ENCODE results near the gene KAZALD1. TPM values are rescaled to one million over a fixed set of nuclear protein-coding genes. Genes with fewer than 3 reads are reported as not detected.

The KAZALD1 gene, protein sequence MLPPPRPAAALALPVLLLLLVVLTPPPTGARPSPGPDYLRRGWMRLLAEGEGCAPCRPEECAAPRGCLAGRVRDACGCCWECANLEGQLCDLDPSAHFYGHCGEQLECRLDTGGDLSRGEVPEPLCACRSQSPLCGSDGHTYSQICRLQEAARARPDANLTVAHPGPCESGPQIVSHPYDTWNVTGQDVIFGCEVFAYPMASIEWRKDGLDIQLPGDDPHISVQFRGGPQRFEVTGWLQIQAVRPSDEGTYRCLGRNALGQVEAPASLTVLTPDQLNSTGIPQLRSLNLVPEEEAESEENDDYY
- total RNA-seq, result 0.34 and 0.47 TPM in 2 replicates

DNA sequence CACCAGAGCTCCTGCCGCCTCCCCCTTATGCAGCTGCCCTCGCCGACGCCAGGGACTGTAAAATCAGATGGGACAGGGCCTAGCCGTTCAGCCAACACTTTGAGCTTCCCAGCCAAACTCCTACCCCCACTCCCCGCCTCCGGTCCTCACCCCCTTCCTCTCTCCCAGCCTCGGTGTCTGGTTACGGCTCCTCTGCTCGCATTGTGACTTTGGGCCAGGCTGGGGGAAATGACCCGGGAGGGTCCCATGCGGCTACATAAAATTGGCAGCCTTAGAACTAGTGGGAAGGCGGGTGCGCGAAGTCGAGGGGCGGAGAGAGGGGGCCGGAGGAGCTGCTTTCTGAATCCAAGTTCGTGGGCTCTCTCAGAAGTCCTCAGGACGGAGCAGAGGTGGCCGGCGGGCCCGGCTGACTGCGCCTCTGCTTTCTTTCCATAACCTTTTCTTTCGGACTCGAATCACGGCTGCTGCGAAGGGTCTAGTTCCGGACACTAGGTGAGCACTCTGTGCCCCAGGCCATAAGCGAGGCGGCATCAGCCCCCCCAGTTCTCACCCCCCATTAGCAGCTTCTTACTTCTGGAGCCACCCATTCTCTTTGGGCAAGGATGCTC, at the start of gene KAZALD1:
Gene KAZALD1, plus strand, starts transcription at position 366 of the 608 bp plus-strand sequence. CDS start 604 bp downstream, outside the sequence.
- intact Hi-C loops (cut with micrococcal nuclease), result loop anchor here (1.0 to 10.0 kb wide), 6 partner anchors 61 to 723 kb away; partner anchors contain the start of genes DPCD, FBXW4, HIF1AN and NPM3

DNA sequence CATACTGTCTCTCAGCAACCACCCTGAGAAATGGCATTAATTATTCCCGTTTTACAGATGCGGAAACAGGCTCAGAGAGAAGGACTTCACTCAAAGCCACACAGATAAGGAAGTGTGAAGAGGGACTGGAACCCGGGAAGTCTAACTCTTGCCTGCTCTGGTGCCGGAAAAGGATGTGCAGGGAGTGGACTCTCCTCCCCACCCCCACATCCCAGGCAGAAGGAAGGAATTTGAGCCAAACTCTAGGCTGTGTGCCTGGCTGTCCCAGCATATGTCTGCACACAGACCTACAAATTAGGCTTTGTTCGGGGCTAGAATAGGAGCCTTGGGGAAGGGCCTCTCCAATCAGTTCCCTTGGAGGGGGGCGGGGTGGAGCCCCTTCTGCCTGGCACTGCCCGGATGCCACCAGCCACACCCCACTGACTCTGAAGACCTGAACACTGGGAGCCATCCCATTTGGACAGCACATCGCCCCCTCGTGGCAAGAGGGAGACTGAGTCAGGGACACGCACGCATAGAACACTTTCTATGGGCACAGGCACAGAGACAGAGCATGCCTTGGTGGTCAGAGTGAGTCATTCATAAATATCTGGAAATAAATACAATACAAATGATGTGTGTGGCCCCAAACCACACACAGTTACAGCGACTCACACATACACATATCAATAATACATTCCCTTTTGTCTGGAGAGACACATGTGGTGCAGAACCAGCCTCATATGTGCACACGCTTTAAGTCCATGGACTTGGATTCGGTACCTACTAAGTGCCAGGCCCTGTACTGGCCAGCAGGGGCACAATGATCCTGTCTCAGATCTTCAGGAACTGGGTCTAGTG, 49.0 kb upstream of the KAZALD1 start:
- intact Hi-C loops (cut with micrococcal nuclease), result loop anchor here (1.0 to 10.0 kb wide), 4 partner anchors 13 to 450 kb away; partner anchors contain the start of genes LZTS2 and SLF2

DNA sequence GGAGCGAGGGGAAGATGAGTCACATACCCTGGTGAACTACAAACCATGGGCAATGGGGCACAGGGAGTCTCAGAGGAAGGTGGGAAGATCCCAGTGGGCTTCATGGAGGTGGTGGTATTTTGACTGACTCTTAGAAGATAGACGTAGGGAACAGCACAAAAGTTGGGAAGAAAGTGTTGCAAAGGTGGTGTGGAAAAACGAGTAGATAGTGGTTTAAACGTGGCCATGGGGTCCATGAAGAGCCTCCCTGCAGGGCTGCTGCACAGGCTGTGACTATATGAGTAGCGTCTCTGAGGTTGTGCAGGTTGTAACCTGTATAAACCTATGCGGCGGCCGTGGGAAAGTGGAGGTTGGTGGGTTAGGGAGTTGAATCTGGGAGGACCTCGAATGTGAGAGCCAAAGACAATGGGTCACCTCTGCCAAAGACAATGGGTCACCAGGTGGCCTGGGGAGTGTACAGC, 48.4 kb upstream of the KAZALD1 start:
- intact Hi-C loops (cut with micrococcal nuclease), result loop anchor here (1.0 to 10.0 kb wide), 4 partner anchors 14 to 451 kb away; partner anchors contain the start of genes LZTS2 and SLF2

DNA sequence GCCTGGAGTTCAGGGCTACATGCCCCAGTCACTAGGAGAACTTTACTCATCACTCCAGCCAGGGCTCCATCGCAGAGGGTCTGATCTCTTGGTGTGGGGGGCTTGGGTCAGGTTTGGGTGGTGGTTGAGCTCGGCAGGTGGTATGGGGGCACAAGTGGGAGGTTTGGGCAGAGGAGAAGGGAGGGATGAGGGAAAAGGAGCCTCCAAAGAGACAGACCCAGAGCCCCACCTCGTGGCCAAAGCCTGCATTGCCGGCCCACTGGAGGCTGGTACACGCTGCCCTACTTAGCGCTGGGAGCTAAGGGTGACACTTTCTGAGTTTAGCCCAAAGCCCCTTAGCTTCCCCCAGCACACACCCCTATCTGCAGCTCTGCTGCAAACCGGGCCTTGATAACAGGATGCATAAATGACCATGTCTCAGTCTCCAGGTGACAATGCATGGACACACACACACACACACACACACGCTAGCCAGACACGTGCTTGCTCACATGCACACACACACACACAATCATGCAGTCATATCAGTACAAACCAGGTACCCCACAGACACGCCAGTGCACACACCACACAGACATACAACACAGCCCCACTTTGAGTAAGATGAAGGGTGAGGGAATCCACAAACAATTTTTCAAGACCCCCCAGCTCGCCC, 47.4 kb upstream of the KAZALD1 start:
- intact Hi-C loops (cut with micrococcal nuclease), result loop anchor here (1.0 to 10.0 kb wide), 4 partner anchors 17 to 340 kb away; partner anchors contain the start of genes PDZD7, SEMA4G, SFXN3 and SLF2

DNA sequence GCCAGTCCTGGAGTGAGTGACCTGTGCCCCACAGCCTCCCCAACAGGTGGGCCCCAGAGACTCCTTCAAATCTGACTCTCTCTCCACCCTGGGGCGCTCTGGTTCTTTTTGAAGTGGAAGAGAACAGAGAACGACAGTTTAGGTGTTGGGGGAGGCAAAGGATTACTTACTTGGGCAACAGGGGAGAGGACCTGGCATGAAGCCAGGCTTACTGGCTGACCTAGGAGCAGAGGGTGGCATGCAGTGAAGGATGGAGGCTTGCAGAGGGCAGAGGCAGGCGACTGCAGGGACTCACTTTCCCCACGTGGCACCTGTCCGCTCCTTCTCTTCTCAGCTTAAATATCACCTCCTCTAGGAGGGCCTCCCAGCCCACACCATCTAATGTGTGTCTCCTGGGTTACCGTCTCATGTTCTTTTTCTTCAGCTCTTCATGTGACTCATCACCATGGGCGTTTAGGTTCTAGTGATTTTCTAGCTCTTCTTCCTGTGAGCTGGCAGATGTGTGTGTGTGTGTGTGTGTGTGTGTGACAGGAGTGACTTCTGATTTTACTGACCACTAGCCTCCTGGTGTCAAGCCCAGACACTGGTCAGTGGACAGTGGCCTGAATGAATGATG, 46.7 kb upstream of the KAZALD1 start:
- intact Hi-C loops (cut with micrococcal nuclease), result loop anchor here (1.0 to 10.0 kb wide), 4 partner anchors 16 to 340 kb away; partner anchors contain the start of genes PDZD7, SEMA4G, SFXN3 and SLF2

DNA sequence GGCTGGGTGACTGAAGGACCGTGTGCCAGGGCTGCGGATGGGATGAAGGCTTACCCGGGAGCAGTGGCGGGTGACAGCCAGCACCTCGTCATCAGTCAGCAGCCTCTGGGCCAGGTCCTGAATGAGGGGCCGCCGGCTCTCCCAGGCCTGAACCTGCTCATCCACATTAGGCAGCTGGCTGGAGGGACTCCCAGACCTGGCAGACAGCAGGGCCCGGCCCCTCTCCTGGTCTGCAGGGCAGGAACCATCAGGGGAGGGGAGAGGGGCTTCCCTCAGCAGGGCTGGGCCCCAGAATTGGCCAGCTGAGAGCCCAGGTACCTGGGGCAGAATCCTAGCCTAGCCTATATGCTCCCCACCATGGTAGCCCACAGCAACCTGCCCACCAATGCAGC, 46.2 kb upstream of the KAZALD1 start:
- intact Hi-C loops (cut with micrococcal nuclease), result loop anchor here (10.0 kb wide), 1 partner anchor 341 kb away; no protein-coding TSS in a partner anchor

DNA sequence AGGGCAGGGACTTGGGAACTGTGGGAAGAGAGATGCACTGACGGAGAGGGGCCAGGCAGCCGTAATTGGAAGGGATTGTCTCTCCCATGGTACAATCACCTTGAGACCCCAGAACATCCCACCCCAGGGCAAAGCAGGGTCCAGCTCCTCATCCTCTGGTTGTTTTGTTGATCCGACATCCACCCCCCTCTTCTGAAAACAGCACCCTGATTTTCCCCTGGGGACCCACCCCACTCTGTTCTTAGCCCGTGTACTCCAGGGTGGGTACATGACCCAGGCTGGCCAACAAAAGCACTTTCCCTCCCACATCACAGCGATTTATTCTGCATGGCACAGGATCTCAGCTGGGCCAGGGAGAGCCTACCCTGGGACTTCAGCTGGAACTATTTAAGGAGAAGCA, 45.0 kb upstream of the KAZALD1 start:
- intact Hi-C loops (cut with micrococcal nuclease), result loop anchor here (10.0 kb wide), 1 partner anchor 342 kb away; no protein-coding TSS in a partner anchor

DNA sequence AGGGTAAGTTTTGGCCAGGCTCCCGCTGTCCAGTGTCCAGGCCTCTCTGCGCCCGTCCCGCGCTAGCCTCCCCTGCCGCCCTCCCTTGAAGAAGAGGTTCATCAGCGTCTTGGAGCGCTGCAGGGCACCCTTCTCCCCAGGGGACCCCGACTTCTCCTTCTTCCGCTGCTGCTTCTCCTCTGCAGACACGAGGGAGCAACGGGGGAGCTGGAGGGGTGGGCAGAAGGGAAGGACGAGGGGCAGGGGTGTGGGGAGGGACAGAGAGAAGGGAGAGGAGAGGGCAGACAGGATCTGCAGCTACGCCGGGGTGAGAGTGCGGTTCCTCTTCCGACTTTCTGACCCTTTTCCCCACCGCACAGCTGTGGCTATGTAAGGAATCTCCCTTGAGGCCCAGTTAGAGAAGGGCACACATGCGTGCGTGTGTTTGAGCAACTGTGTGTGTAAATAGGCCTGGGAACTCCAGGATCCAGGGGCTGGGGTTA, 43.6 kb upstream of the KAZALD1 start:
- intact Hi-C loops (cut with micrococcal nuclease), result loop anchor here (2.0 to 10.0 kb wide), 2 partner anchors 25 to 343 kb away; no protein-coding TSS in a partner anchor

DNA sequence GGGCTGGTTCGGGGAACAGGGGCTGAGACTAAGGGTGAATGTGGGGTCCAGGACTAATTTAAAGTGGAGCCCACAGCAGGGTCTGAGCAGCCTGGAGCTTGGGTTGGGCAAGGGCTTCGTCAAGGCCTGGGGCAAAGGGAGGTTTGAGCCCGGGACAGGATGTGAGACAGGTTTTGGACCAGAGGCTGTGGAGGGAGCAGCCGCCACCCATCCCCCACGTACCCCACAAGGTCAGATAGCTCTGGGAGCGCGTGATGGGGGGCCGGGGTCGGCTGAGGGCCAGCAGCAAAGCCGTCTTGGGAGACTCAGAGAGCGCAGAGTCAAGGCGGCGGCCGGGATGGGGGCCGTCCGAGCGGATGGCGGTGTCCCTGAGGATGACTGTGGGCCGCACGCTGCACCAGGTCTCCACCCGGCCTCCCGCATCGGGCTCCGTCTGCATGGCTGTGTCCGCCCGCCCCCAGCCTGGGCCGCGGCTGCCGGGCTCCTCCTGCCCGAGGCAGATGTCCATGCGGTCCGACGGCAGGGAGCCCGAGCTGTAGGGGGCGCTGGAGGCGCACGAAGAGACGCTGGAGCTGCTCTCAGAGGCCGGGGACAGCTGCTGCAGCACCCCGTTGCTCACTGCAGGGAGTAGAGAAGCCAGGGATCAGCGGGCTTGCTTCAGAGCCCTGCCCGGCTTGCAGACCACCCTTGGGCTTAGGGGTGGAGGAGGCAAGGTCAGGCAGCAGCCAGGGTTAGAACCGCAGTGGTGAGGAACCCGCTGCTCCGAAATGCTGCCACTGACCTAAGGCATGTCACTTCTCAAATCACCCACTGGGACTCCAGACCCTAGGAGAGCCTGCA, 43.0 kb upstream of the KAZALD1 start:
- intact Hi-C loops (cut with micrococcal nuclease), result loop anchor here (1.0 to 10.0 kb wide), 5 partner anchors 13 to 344 kb away; no protein-coding TSS in a partner anchor

DNA sequence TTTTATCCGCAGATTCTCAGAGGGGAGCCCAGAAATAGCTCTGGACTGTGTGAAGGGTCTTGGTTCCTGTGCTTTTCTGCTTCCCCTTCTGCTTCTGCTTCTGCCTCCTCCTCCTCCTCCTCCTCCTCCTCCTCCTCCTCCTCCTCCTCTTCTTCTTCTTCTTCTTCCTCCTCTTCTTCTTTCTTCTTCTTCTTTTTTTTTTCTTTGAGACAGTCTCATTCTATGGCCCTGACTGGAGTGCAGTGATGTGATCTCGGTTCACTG, 42.4 kb upstream of the KAZALD1 start:
- intact Hi-C loops (cut with micrococcal nuclease), result loop anchor here (1.0 to 10.0 kb wide), 5 partner anchors 13 to 345 kb away; no protein-coding TSS in a partner anchor

DNA sequence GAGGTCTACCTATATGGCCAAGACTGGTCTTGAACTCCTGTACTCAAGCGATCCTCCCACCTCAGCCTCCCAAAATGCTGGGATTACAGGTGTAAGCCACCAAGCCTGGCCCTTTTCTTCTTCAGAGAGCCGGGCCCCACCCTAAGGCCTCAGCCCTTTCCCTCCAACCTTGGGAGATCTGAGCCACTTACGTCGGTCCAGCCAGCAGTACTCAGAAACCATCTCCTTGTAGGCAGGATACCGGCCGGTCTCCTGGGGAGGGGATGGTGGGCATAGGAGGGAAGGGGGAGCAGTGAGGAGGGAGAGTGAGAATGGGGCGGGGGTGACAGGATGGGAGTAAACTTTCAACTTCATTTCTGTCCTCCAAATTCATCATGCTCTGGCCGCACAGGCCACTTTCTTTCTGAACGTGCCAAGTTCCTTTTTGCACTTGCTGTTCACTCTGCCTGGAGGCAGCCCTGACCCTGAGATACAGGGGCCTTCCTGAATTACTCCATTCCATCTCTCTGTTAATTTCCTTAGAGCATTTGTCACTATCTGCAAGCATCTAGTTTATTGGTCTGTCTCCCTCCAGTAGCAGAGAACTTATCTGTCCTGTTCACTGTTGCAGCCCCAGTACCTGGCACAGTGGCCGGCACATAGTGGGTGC, 41.2 kb upstream of the KAZALD1 start:
- intact Hi-C loops (cut with micrococcal nuclease), result no loop called here

DNA sequence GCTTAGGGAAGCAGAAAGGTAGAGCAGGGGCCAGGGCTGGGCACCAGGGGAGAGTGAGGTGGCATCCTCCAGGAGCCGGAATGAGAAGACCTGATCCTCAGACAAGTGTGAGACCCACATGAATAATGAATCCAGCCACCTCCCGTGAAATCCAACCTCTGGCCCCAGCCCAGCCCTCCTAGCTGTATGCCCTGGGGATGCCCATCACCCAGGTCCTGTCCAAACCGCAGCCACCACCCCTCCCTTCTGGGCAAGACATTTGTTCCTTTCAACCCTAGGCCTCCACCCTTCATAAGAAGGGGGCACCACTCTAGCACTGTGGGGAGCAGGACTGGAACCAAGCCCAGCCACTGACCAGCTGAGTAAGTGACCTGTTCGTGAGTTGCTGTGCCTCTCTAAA, 40.5 kb upstream of the KAZALD1 start:
- intact Hi-C loops (cut with micrococcal nuclease), result no loop called here

DNA sequence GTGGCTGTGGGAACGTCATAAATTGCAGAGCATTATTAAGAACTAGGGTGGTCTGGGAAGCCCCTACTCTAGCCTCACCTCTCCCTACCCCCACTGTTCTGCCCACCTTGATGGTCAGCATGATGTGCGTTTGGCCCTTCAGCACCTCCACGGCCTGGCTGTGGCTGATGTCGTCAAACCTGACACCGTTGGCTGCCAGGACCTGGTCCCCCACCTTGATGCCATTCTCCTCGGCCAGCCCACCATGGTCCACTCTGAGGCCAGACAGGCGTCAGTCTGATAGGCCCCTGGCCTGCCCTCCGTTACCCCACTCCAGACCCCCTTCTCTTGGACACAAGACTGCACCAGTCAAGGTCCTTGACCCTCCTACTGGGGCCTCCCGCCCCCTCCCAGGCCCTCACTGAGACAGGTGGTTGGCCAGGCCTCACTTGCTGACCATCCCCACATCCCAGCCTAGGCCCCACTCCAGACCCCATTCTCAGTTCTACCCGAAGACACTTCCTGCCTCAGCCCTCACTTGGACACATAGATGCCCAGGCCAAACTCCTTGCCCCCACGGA, 40.0 kb upstream of the KAZALD1 start:
- intact Hi-C loops (cut with micrococcal nuclease), result no loop called here

DNA sequence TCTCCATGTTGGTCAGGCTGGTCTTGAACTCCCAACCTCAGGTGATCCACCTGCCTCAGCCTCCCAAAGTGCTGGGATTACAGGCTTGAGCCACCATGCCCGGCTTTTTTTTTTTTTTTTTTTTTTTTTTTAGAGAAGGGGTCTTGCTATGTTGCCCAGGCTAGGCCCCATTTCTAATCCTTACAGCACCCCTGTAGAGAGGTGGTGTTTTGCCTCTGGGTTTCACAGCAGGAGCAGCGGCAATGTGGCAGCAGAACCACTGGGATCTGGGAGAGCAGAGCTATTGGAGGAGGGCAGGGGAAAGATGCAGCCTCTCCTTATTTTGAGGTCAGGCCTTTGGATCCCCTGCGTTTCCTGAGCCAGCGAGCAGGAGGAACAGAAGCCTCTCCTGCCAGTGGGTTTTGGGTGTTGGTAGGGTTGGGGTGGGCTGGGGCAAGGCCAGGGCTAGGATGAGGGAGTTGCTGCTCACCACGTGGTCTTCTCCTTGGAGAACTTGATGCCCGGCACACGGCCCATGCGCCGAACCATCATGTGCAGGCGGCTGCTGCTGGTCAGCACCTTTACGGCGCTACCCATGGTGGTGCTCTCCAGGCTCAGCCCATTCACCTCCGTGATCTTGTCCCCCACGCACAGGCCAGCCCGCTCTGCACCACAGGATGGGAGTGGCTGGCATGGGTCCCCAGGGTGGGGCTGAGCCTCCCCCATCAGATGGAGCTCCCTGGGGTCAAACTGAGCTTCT, 38.7 kb upstream of the KAZALD1 start:
- intact Hi-C loops (cut with micrococcal nuclease), result no loop called here

DNA sequence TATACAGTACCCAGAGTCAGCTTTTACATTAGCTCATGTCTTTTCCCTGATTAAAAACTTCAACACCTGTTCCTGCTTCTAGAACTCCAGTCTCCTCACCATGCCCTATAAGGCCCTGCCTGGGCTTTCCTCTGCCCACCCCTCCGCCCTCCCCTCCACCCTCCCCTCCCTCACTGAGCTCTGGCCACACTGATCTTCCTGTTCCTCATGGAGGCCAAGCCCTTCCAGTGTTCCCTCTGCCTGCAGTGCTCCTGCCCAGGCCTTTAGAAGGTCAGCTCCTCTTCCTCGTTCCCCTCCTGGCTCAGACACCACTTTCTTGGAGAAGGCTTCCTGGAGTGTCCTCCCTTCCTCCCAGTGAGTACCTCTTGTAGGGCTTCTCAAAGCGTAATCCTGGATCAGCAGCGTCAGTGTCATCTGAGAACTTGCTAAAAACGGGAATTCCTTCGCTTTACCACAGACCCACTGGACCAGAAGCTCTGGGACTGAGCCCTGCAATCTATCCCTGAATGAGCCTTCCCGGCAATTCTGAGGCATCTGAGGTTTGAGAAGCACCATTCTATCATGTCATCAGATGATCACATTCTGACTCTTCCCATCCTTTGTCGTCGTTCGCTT, 34.6 kb upstream of the KAZALD1 start:
- intact Hi-C loops (cut with micrococcal nuclease), result no loop called here

DNA sequence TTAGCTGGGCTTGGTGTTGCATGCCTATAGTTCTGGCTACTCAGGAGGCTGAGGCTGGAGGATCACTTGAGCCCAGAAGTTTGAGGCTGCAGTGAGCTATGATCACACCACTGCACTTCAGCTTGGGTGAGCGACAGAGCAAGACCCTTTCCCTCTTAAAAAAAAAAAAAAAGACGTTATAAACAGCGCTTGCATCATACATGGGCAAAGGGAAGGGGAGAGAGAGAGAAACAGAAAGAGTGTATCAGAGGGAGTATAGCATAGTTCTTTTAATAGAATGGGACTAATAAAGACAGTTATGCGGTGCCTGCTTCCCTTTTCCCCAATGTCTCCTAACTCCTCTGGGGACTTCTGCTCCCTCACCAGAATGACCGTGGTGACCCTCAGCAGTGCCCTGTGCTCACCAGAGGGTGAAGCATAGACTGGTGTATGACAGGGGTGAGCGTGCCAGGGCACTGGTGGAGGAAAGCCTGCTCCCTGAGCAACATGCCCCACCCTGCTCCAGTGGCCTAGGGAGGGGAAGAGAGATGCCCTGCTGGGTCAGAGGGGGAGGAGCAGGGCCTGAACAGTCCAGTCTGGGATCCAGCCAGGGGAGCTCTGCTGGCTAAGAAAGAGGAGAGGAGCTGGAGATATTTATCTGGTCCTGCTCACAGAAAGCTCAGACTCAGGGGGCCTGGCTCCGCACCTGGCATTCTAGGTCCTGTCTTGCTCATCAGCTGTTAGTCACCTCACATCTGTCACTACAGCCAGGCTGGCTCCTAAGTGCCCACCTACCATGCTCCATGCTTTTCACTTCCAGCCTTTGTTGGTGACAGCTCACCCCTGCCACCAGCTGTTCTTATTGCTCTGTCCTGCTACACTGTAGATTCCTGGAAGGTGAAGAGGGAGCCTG, 33.1 kb upstream of the KAZALD1 start:
- intact Hi-C loops (cut with micrococcal nuclease), result no loop called here

Measured in T-helper 1 cell treated with Interleukin-12 subunit alpha and Interleukin-12 subunit beta and Interleukin-4 antibody, amounts not matched to agents 30 ng/mL and 1 ng/mL, for 36 hours (primary cell).